NCI-H1417 treated with DMSO at 0.1 percent for 48 hours (cell line): ENCODE measurements around the gene PRRG2.
"Not testable (repeated sequence)": the region's sequence is repeated elsewhere in the genome, so short reads cannot be mapped to it uniquely, and the experiment has no call there.

ENCODE experiments used
- DNase-seq: peaks from one replicate; lab custom pipeline; 2025; lab: John Stamatoyannopoulos, UW

Gene PRRG2

GRCh38 chr19:49609499-49610092, 28.5 kb downstream of the PRRG2 start:
- DNase-seq: no peak

GRCh38 chr19:49613374-49613773, 32.3 kb downstream of the PRRG2 start:
- no peak for DNase-seq

GRCh38 chr19:49614096-49614833, 33.1 kb downstream of the PRRG2 start:
- DNase-seq: no peak

- DNase-seq: no peak
Observed at GRCh38 chr19:49615861-49616260, 34.7 kb downstream of the PRRG2 start.

- no peak for DNase-seq
Observed at GRCh38 chr19:49616532-49616931, 35.4 kb downstream of the PRRG2 start.

- DNase-seq: no peak
Observed at GRCh38 chr19:49616945-49617344, 35.8 kb downstream of the PRRG2 start.

- not testable (repeated sequence) for DNase-seq
Observed at GRCh38 chr19:49617860-49618259, 36.7 kb downstream of the PRRG2 start.

GRCh38 chr19:49624967-49625910, 44.1 kb downstream of the PRRG2 start:
- DNase-seq: no peak

- DNase-seq: no peak
Observed at GRCh38 chr19:49626226-49626625, 45.1 kb downstream of the PRRG2 start.

GRCh38 chr19:49629659-49630058, 48.5 kb downstream of the PRRG2 start:
- DNase-seq: no peak

GRCh38 chr19:49631014-49631588, 50.0 kb downstream of the PRRG2 start:
- DNase-seq: no peak

GRCh38 chr19:49631610-49632192, 50.6 kb downstream of the PRRG2 start:
- no peak for DNase-seq

GRCh38 chr19:49632576-49632975, 51.5 kb downstream of the PRRG2 start:
- no peak for DNase-seq

GRCh38 chr19:49633273-49633672, 52.2 kb downstream of the PRRG2 start:
- DNase-seq: not testable (repeated sequence)

GRCh38 chr19:49635530-49636232, 54.6 kb downstream of the PRRG2 start:
- DNase-seq: no peak

GRCh38 chr19:49636233-49636932, 55.3 kb downstream of the PRRG2 start:
- no peak for DNase-seq

- DNase-seq: no peak
Observed at GRCh38 chr19:49637821-49638738, 57.0 kb downstream of the PRRG2 start.

GRCh38 chr19:49639401-49640112, 58.4 kb downstream of the PRRG2 start:
- no peak for DNase-seq
